Stimulated activated CD4-positive, alpha-beta T cell treated with anti-CD3 and anti-CD28 coated beads, Interleukin-15, amount 100 ng/mL, for 24 hours (primary cell): ENCODE results near the gene TRAFD1.
A peak's percentile ranks its signal among the peaks of the same experiment; 100 is the strongest.

Experiments used
- DNase-seq: peaks from one replicate; pipeline ENCODE4 v3.0.0-alpha.2; 2020

The TRAFD1 gene

DNA sequence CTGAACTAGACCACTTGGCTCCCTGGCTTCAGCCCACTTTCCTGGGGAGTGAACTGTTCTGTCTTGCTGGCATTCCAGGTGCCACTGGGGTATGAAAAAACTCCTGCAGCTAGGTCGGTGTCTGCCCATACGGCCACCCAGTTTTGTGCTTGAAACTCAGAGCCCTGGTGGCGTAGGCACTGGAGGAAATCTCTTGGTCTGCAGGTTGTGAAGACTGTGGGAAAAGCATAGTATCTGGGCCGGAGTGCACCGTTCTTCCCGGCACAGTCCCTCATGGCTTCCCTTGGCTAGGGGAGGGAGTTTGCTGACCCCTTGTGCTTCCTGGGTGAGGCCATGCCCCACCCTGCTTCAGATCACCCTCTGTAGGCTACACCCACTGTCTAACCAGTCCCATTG, 33.8 kb downstream of the TRAFD1 start:
- DNase-seq = no peak

DNA sequence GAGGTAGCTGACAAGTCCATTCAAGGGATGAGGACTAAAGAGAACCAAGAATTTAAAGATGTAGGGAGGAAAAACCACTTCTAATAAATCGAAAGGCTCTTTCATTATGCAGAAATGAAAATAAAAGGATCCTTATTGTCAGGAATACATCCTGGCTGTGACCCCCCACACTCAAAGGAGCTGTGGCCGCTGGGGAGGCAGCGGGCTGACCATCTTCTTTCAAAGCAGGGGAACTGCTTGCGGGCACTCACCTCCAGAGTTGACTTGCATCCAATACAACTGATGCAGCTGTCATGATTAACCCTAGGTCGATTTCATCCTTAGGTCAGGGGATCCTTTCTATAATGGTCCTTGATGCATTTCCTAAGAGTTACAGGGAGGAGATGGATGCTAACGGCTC, 35.3 kb downstream of the TRAFD1 start:
- no peak for DNase-seq

DNA sequence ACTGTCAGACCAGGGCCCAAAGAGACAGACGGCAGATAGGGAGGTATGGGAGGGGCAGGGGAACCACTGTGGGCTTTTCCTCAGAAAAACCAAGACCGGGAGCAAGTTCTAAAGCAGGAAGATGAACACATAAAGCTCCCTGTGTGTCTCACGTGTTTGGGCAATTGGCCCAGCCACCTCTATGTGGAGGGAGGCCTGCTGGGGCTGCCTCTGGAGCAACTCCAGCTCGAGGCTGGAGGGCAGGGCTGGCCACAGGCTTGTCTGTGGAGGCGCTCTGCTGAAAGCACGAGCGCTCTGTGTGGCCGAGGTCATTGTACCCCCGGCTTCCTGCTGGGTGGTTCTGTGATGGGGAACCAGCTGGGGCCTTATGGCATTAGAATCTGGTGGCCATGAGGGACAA, 36.4 kb downstream of the TRAFD1 start:
- no peak for DNase-seq

DNA sequence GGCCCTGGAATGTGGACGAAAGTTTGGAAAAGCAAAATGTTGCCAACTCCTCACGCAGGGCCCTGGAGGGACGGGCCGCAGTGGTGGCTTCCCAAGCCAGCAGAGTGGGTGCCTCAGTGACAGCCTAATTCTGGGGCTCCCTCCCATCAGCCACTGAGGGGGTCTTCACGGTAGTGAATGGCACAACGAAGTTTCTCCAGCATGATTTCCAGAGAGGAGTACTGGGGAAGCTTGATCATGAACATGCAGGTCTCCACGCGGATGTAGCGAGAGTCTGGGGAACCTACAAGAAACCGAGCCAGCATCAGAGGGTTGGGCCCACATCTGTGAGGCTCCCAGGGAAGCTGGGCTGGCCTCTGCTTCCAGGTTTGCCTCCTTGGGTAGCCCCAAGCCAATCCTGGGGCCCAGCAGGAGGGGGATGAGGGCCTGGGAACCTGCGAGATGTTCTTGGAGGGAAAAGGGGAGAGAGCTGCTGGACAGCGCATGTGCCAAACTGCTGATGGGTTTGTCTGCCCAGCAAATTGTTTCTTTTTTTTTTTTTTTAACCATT, 37.0 kb downstream of the TRAFD1 start:
- DNase-seq = no peak

DNA sequence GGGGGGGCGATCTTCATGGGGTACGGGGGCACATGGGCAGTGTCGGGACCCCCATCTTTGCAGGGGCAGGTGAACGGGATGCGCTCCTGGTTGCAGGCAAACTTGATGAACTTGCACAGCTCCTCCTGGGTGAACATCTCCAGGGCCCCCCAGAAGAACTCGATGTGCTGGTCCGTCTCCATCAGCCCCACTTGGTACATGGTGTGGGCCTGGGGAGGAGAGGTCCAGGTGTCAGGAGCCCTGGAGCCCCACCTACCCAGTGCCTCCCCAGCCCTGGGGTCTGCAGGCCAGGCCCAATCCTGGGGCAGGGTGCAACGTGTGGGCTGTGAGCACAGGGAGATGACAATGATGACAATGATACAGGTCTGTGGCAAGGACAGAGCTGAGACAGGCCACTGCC, 37.7 kb downstream of the TRAFD1 start:
- no peak for DNase-seq

DNA sequence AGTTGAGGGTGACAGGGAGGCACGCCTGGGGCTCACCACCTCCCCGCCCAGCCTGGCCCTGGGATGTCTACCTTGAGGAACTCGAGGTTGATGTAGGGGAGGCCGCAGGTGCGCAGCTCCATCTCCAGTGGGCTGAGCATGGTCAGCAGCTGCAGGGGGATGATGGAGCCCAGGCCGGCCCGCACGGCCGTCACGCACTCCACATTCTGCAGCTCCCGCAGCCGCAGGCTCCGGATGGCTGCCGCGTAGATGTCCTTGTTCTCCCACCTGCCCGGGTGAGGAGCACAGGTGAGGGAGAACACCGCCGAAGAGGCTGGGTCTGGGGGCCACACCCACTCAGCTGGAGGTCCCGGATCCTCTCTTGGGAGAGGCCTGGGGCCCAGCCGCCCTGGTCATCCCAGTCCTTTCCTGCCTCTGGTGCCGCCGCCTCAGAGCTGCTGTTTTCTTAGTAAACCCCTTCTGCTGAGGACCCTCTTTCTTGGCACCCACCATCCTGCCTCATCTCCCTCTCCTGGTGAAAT, 38.2 kb downstream of the TRAFD1 start:
- DNase-seq = no peak

DNA sequence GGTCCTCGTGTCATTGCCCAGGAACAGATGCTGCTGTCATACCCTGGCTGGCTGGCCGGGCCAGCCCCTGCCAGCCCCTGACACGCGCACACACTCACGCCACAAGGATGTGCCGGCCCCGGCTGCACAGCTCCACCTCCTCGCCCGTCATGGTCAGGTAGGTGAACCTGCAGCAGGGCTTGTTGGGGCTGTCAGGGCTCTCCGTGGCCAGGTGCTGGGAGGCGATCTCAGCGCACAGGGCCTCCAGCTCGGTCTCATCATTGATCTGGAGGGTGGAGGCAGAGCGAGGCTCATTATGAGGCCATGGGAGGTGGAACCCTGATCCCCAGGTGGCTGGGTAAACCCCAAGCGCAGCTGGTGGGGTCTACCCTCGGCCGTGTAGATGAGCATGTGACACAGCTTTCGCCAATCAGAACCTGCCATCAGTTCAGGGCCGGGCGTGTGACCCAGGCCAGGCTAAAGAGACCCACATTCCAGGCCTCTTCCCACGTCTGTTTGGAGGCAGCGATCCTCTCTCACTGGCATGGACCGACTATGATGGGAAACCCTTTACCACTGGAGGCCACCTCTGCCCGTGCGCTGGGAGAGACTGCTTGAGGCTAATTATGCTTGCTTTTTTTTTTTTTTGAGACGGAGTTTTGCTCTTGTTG, 38.8 kb downstream of the TRAFD1 start:
- DNase-seq = no peak

DNA sequence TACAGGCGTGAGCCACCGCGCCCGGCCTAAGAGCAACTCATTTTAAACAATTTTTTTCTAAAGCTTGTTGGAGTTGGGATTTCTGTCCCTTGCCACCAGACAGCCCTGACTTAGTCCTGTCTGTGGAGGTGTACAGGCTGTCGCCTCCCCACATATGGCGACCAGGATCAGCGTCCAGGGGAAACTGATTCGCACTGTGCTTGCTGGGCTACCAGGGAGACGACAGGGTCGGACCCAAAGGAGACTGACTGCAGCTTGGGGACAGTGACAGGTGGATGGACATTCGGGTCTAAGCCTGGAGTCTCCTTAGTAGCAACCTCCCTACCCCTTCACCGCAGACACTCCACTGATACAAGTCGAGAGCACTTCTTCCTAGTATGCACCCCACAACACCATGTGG, 40.3 kb downstream of the TRAFD1 start:
- DNase-seq = no peak

DNA sequence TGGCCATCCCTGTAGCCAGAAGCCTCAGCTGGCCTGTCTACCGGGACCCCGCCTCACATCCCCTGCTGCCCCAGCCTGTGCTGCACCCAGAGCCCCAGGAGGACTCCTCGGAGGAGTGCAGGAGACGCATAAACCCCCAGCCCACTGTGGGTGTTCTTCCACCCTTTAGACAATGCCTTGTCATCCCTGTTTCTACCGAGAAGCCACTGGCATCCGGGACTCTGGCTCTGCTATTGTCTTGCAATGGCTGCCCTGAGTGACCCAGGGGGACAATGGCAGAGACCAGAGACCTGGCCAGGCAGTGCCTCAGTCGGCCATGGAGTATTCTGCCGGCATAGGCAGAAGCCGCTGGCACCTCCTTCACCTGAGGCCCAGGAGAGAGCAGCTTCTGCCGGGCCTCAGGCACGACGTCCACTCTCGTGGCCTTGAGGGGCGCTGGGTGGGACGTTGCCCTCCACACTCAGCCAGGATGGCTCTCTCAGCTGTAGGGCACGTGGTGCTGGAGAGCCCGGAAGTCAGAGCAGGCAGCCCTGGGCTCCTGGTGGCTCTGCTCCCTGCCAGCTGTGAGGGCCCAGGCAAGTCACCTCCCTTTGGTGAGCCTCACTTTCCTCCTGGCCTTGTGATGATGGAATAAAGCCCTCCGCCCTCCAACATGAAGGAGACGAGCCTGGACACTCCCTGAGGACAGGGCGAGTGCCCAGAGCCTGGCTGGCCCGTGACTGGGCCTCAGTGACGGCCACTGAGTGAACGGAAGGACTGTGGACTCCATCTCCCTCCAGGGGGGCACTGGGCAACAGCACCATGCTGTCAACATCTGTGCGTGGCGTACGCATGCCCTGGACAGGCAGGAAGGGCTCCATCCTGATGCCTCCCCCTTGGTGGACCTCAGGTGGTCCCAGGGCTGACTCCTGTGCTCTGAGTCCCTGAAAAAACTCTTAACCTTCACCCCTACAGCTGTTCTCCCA, 41.0 kb downstream of the TRAFD1 start:
- no peak for DNase-seq

DNA sequence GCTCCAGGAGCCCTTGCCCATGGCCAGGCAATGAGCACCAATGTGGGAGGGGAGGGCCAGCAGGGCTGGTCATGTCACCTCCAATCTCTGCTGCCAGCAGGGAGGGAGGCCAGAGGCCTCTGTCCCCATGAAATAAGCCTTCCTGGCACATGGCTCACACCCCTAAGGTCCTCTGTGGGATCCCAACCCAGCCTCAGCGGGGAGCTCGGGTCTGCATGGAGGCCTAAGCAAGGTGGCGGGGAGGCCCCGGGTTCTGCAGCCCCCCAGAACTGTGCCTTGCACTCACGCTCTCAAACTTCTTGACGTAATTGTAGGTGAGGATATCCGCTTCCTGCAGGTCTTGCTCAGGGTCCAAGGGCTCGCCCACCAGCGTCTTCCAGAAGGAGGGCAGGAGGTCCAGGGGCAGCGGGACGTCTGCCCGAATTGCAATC, 41.7 kb downstream of the TRAFD1 start:
- no peak for DNase-seq

DNA sequence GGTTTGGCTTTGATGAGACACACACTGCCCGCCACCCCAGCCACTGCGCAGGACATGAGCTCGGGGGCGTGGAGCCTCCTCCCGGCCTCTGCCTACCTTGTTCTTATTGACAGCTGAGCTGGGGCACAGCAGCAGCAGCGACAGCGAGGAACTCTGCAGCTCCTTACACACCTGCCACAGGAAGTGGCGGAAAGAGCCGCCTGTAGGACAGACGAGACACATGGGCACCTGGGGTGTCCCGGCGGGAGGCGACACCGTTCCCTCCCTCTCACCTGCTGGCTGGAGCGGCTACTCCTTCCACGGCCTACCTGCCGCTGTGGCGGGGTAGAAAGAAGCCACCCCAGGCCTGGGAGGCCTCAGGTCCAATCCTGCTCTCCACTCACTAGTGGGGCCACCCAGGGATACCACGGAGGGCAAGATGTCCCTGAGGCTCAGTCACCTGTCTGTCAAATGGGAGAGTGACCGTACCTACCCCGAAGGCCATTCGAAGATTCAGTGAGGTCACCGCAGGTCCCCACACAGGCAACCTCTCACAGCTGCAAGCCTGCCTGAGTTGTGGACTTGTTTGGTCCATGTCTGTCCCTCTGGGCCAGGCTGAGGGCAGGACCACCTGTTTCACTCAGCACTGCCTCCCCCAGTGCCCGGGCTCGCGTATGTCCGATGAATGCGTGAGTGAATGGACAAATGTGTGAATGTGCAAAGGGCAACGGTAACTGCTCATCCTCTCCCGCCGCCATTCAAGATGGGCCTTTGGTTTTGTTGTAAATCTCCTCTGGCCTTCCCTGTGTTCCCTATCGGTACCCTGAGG, 42.6 kb downstream of the TRAFD1 start:
- no peak for DNase-seq

DNA sequence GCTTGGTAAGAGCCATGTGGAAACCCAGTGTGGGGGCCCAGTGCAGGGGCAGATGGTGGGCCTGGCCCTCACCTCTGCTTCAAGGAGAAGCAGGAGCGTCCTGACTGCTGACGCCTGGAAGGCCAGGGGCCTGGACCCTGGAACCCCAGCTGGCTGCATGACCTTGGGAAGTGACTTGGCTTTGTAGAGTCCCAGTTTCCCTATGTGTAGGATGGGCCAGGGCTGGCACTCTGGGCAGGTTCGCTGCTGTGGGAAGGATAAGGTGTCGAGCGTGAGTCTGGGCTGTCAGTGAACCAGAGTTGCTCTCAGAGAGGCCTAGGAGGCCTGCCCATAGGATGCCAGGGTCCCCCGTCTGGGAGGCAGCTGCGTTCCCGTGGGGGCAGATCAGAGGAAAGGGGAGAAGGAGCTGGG, 43.2 kb downstream of the TRAFD1 start:
- no peak for DNase-seq

DNA sequence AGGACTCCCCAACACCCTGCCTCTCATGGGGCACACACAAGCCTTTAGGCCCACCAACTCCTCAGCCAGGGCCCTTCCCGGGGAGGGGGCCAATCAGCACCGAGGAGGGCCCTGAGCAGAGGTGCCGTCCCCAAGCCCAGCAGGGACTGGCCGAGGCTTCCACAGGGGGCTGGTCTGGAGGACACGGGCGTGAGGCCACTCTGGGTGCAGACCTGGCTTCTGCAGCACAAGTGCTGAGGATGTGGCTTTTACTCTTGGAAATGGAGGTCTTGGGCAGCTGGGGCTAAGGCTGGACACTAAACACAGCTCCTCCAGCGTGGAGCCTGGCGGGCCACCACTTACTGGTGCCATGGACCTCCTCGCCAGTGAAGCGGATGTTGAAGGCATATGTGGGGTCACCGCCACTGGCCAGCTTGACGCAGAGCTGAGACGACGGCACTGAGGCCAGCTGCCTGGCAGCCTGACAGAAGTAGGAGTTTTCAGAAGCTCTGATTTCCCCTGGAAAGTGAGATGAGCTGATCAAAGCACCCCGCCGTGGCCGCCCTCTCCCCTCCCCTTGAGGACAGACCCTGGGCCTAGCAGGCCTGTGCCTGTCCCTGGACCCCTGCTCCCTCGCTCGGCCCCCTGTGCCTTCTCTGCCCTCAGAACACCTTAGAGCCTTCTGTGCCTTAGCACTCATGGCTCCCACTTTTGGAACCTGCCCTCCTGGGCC, 44.0 kb downstream of the TRAFD1 start:
- DNase-seq = no peak

DNA sequence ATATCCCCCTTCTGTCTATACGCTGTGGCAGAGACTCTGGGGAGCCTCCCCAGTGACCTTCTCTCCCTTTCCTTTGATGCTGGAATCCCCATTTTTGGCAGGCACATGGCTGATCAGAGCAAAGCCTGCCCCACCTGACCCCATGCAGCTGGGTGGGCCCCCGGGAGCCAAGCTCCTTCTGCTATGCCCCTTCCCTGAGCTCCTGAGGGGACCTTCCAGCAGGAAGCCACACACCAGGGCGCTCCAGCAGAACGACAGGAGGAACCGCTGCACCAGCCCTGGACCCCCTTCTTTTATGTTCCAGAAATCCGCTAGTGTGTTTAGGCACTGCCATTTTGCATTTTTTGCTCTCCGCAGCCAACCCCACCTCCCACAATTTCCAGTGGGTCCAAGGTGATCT, 44.6 kb downstream of the TRAFD1 start:
- no peak for DNase-seq

DNA sequence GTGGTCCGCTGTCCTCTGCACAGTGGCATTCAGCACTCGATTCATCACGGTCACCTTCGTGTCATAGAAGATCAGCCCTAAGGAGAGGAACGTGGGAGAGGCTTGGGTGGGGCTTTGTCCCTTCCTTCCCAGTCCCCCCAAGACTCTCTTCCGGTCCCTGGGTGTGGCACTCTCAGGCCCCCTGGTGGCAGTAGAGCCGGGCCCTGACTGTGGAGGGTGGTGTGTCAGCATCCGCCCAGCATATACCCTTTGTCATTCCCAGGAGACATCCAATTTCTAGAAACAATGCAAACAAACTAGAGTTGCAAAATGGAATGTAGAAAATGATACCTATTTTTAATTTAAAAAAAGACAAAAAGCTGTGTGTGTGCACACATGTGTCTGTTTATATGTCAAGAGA, 45.0 kb downstream of the TRAFD1 start:
- DNase-seq = peak; percentile 39

DNA sequence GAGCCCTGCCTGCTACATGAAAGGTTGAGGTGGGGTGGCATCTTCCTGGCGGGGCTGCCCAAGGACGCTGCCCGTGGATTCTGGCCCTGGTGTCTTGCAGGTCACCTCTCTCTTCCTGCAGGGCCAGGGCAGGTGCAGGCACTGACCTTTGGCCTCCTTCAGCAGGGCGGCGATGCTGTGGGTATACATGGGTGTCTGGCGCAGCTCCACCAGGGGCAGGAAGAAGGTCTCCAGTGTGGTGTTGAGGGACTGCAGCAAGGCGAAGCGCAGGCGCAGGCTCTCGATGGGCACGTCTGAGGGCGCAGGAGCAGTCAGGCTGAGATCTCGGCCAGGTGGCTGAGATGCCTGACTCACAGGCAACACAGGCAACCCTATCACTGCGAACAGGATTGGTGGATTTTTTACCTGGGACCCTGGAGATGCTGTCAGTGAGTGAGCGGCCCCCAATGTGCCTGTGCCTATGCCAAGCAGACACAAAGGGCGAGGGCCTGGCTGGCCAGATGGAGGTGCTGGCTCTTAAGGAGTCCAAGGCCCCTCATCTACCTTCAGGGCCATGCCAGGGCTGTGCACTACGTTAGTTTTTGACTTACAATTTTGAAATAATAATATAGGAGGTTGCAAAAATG, 45.7 kb downstream of the TRAFD1 start:
- no peak for DNase-seq

DNA sequence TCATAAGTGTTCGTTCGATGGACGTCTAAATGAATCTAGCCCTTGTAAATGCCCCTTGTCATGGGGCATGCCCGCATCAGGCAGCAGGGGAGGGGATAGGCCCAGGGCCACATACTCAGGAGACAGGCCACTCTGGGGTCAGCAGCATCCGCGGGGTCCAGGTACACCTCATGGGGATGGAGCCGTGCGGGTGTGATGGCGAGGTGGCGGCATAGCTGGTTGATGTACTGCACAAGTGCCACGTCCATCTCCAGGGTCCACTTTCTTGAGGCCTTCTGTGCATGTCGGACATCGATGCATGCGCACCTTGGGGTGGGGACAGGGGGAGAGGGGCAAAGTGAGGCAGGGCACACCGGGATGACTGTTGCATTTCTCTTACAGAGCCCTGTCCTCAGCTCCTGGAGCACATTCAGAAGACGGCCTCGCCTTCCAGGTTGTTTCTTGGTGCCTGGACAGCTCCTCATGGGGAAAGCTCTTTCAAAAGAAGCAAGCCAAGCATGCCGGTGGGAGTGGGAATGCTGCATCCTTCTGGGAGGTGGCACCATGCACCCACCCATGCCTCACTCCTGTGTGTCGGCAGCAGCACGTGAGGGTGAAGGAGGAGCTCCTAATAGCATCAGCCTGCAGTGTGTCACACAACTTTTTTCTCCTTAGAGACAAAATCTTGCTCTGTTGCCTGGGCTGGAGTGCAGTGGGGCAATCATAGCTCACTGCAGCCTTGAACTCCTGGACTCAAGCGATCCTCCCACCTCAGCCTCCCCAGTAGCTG, 47.4 kb downstream of the TRAFD1 start:
- no peak for DNase-seq

DNA sequence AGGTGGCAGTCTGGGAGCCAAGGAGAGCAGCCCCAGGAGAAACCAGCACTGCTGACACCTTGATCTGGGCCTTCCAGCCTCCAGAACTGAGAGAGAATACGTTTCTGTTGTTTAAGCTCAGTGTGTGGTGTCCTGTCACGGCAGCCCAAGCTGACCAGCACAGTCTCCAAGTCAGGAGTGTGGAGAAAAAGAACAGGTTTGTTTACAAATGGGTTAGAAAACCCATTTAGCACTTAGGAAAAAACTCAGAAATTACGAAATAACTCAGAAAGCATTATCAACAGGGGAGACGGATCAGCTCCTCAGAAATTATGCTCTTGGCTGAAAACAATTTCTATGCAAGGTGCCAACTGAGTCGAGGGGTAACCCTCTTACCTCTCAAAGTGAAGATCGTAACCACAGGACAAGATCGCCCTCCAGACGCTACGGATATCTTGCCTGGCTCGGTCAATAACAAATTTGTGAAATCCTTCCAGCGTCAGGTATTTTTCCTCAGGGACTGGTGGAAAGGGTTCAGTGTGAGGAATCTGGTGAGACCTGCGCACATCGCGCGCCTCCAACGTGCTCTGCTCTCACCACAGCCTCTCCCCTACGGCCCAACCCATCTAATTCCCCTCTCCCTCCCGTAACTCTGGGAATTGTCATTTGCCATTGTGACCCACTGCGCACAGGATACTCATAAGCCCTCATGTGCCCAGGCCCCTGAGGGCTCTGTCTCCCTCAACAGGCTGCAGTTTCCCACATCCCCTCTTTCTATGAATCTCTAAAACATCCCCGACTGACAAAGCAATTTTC, 50.2 kb downstream of the TRAFD1 start:
- no peak for DNase-seq

DNA sequence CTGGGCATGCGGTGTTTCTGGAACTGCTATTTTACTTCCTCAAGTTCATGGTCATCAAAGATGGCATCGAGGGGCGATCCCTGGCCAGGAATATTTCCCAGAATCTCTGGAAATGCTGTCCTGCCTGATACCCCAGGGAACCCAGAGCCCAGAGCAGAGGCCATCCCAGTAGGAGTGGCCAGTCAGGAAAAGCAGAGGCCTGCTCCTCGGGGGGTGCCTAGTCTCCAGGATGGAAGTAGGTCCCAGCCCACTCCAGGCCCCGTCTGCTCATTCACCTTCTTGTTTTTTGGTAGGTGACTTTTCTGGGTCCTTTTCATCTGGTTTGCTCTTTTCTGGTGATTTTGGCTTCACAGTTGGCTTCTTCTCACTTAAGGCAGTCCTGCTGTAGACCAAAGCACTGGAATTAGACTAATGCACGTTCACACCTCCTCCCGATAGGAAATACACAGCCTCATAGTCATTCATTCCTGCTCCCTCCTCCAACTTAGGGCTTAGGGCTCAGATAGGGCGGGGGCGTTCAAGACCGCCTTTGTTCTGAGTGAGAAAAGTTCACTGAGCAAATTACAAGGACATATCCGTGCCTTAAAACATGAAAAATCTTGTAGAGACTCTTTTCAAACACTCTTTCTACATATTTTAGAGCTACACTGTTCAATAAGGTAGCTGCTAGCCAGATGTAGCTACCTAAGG, 51.1 kb downstream of the TRAFD1 start:
- no peak for DNase-seq
